Measurements from ENCODE around the gene TMX1. TPM values are rescaled to one million over a fixed set of nuclear protein-coding genes. Genes with fewer than 3 reads are reported as not detected.
"Not testable (repeated sequence)": the region's sequence is repeated elsewhere in the genome, so short reads cannot be mapped to it uniquely, and the experiment has no call there.

TMX1 gene
- 40.4 and 51.6 TPM in 2 replicates for total RNA-seq (2014; rRNA removed; shearing (Covaris generic))

DNA sequence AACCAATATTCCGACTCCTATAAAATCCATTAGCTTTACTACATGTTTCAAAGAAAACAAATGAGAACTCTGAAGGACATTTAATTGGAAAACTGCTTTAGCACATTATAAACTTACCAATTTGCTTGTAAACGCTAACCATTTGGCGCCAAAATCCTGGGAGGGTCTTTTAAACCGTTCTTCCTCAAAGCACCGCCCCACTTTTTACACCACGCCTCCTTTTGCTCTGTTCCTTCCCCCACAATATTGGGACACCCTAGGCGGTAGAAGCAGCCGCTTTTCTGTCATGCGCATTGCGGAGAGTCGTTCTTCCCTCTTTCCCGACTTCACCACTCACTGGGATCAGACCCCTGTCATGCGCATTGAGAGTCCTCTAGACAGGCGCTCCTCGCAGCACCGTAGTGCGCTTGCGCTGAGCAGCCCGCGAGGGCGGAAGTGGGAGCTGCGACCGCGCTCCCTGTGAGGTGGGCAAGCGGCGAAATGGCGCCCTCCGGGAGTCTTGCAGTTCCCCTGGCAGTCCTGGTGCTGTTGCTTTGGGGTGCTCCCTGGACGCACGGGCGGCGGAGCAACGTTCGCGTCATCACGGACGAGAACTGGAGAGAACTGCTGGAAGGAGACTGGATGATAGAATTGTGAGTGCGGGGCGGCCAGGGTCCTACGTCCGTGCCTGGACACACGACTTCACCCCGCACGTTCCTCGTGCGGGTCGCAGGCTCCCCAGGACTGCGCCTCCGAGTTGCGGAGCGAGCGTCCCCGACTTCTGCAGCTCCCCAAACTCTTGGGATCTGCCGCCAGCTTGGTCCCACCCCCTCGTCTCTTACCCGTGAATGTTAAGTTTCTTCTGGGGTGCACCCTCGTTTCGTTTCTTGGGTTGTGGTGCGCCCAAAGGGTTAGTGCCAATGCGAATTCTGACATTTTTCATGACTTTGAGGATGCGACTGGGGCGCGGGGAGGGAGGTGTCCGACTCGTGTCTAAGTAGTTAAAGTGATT lies at the start of gene TMX1:
TMX1 (plus strand) TSS at position 435 of the 991 bp plus-strand sequence; CDS start at position 481, 46 bp downstream.
- DNase-seq (ENCODE audit: low spot score) = peak; percentile 95

- DNase-seq (ENCODE audit: low spot score) = no peak
Observed at GRCh38 chr14:51201890-51202289, 38.2 kb upstream of the TMX1 start.

GRCh38 chr14:51202914-51203665 lies 37.0 kb upstream of the TMX1 start:
- DNase-seq (ENCODE audit: low spot score) = no peak

DNA sequence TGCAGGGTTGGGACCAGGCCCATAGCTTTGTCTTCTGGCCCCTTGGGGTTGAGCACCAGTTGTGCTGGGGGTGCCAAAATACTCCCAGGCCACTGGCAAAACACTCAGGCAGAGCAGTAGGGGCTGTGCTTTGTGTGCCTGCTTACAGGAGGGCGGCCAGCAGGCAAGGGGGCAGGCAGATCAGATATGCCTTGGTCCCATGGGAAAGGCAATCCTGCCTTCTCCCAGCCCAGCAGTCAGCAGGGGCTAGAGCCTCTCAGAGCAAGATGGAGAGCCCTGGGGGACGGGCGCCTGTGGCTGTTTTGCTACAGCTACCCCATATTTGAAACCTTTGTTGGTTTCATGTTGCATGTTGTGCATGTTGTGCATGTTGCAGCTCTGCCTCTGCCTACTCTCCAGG lies 36.2 kb upstream of the TMX1 start:
- DNase-seq (ENCODE audit: low spot score) = no peak

- DNase-seq (ENCODE audit: low spot score) = no peak
Observed at GRCh38 chr14:51205486-51205885, 34.6 kb upstream of the TMX1 start.

- DNase-seq (ENCODE audit: low spot score) = no peak
Observed at GRCh38 chr14:51206462-51206861, 33.6 kb upstream of the TMX1 start.

- no peak for DNase-seq (ENCODE audit: low spot score)
Observed at GRCh38 chr14:51207621-51208020, 32.4 kb upstream of the TMX1 start.

- DNase-seq (ENCODE audit: low spot score) = no peak
Observed at GRCh38 chr14:51208982-51209381, 31.1 kb upstream of the TMX1 start.

- DNase-seq (ENCODE audit: low spot score) = no peak
Observed at GRCh38 chr14:51209457-51209856, 30.6 kb upstream of the TMX1 start.

- DNase-seq (ENCODE audit: low spot score) = no peak
Observed at GRCh38 chr14:51210594-51210993, 29.5 kb upstream of the TMX1 start.

GRCh38 chr14:51211149-51211548 lies 28.9 kb upstream of the TMX1 start:
- DNase-seq (ENCODE audit: low spot score) = no peak

GRCh38 chr14:51216602-51217001 lies 23.4 kb upstream of the TMX1 start:
- DNase-seq (ENCODE audit: low spot score) = no peak

DNA sequence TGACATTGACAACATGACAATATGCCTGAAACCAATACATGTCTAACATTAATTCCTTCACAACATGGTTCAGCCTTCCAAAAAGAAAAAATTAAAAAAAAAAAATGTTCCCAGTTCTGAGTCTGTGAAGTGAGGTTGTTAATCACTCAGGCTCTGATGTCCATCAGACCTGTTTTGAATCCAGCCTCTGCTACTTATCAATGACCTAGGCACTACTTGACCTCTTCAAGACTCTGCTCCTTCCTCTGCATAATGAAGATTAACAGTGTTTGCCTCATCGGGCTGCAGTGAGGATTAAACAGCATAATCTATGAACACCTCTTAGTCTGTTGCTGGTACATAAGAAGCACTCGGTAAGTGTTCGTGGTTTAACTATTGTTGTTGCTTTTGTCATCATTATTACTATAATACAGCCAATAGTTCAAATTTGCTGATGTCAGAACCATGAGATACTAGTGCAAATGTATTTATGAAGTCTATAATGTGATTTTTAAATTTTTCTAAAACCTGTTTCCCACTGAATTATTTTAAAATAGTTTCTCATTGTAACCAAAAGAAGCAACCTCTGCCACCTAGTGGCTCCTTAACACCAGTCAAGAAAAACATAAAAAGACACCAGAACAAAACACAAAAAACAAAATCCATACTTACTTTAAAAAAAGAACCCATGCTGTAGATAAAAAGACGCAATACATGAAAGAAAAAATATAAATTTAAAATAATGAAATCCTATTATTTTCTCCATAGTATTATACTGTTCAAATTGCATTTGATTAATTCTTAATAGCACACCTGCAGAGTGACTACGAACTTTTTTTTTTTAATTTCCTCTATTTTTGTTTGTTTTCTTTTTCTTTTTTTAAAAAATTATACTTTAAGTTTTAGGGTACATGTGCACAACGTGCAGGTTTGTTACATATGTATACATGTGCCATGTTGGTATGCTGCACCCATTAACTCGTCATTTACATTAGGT lies 20.3 kb upstream of the TMX1 start:
- peak; percentile 6 for DNase-seq (ENCODE audit: low spot score)

DNA sequence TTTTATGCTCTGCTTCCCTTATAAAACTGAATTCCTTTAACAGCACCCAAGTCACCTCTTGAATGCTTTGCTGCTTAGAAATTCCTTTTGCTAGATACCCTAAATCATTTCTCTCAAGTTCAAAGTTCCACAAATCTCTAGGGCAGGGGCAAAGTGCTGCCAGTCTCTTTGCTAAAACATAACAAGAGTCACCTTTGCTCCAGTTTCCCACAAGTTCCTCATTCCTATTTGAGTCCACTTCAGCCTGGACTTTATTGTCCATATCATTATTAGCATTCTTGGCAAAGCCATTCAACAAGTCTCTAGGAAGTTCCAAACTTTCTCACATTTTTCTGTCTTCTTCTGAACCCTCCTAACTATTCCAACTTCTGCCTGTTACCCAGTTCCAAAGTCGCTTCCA lies 16.6 kb upstream of the TMX1 start:
- DNase-seq (ENCODE audit: low spot score) = not testable (repeated sequence)

GRCh38 chr14:51224551-51224950 lies 15.5 kb upstream of the TMX1 start:
- no peak for DNase-seq (ENCODE audit: low spot score)

DNA sequence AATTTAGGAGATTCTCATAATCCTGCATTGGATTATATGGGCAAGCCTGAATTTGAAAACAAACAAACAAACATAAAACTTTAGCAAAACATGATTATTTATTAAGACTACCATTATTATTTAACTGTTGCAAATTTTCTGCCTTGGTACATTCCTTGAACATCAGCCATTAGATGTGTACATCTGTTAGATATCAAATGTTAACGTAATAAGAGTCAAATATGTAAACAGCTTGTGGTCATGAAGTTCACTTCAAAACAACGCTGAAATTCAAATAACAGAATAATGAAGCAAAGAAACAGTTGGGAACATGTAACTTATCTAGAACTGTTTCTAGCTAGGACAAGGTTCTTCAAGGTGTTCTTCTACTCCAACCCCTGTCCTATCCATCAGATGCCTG lies 14.3 kb upstream of the TMX1 start:
- no peak for DNase-seq (ENCODE audit: low spot score)

- DNase-seq (ENCODE audit: low spot score) = no peak
Observed at GRCh38 chr14:51228391-51228790, 11.7 kb upstream of the TMX1 start.

DNA sequence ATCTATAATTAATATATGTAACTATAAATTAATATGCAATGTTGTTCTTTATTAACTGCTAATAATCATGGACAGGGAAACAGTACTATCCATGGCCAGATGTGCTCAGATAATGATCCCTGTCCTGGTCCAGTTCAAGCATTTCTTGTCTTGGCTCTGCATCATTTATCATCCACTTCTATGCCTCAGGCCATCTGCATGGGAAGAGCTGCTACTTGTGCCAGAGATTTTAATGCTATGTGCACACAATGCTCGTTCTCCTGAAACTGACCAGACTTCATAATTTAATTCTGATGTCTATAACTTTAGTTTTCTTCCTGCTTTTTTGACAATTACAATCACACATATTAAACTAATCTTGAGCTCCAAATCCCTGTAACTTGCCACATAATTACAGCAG lies 11.2 kb upstream of the TMX1 start:
- no peak for DNase-seq (ENCODE audit: low spot score)

- DNase-seq (ENCODE audit: low spot score) = no peak
Observed at GRCh38 chr14:51236314-51236713, 3.7 kb upstream of the TMX1 start.

DNA sequence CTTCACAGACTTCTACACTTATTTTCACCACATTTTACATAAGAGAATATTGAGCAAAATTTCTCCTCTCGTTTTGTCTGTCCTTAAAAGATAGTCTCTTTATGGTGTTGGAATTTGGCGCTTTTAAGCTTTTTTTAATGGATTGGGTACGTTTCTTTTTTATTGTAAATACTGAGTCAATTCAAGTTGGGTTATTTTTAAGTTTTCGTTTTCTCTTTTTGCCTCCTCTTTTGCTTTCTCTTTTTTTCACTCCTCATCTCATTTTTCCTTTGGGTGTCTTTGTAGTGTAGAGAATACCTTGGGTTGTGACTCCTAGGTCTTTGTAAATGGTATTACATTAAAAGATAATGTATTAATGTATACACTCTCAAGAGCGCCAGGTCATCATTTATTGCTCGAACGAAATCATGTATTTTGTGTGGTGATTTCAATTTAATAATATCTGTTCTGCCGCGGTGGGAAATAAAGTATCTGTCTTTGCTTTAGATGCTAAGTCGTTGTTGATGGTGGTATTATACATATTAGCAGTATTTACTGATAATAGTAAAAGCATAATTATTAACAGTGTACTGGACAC lies 845 bp downstream of the TMX1 start:
- DNase-seq (ENCODE audit: low spot score) = no peak

Data from A172 (cell line).